Stimulated activated naive CD8-positive, alpha-beta T cell treated with anti-CD3 and anti-CD28 coated beads, Interleukin-15, Interleukin-2, amounts not matched to agents 100 U/mL and 50 U/mL, for 24 hours (primary cell): Measurements from ENCODE around the gene MINDY3.
"Not testable (repeated sequence)": the region's sequence is repeated elsewhere in the genome, so short reads cannot be mapped to it uniquely, and the experiment has no call there.

Experiments used
- ATAC-seq: fragments of 150-1000 bp; cut with Tn5 transposase; one replicate; pipeline ENCODE4 v1.10.0; 2021
- DNase-seq: peaks from one replicate; pipeline ENCODE4 v3.0.0; 2021

Gene MINDY3

DNA sequence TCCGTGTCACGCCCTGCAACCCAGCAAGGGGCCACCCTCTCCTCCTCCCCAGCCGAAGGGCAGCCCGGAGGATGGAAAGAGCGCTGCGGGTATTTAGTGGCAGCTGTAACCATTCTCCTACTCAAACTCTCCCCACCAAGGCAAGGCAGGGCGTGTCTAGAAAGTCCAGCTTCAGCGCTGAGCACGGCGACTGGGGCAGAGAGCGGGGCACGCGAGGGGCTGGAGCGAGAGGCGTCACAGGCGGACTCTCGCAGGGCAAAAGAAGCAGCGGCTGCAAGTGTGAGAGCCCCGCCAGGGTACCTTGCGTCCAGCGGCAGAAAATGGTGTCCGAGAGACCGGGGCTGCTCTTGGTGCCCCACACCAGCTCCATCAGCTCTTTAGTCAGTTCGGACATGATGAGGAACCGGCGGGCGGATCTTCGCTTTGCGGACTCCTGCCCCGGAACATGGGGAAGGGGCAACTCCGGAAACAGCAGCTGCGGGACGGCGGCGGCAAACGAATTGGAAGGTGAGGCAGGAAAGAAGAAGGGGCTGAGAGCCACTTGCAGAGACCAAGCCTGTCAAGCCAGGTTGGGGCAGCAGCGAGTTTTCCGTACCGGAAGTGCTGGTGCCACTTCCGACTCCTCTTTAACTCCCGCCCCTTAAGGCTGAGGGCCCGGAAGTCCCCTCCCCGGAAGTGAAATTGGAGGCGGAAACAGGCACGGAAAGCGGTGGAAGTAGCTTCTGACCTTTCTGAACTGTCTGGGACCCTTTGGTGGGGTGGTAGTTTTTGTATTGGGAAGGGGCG lies at the start of gene MINDY3:
TSS of gene MINDY3 (minus strand) at position 602 of the 786 bp plus-strand sequence. CDS start at position 394, 208 bp downstream.
- peak; percentile 84 for DNase-seq

DNA sequence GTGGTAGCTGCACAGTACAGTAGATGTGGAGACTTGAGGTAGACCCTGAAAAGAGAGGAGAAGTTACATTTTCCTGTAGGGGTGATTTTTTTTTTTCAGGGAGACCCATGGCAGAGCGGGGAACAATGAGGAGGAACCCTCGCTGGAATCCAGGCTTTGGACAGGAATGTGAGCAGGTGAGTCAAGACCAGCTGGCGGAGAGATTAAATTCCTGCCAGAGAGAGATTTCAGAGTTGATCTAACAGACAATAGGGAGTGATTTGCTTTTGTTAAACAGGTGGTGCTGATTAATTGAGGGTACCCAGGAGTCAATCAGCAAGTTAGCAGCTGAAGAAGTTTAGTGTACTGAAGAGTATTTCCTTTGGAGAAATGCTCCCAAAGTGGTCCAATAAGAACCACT lies 41.6 kb upstream of the MINDY3 start:
- DNase-seq, result no peak
- no peak for ATAC-seq

More for the DNA sequence above, at the start of gene MINDY3:
- peak; percentile 96 for ATAC-seq

DNA sequence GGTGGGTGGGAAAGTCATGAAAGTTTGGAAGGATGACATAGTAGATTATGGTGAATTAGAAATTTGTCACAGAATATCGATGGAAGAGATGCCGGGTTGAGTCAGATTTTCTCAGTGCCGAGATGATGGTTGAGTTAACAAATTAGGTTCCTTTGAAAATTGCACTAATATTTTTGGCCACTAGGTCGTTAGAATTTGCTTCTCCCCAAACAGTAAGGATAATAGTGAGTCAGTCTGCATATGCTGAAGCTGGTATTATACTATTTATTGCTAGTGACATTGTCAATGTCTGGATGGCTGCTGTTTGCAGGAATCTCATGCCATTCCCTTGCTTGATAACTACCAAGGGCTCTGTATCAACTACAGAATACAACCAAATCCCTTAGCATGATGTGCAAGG lies 37.7 kb upstream of the MINDY3 start:
- DNase-seq (no peak), ATAC-seq (no peak)

DNA sequence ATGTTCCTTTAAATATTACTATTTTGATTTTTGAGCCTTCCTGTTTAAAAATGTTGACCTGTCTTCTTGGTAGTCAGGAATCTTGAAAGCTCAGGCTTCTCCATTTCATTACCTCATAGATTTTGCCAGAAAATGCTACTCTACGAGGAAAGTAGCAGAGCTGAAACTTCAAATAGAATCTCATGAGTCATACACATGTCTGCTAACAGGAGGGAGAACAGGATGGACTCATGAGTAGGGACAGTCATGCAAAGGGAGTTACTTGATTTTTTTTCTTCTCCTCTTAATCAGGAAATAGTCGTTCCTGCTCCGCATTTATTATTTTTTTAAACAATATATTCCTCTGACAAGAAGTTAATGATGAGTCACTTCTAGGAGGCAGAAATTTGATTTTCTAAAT lies 37.0 kb upstream of the MINDY3 start:
- ATAC-seq (no peak), DNase-seq (no peak)

DNA sequence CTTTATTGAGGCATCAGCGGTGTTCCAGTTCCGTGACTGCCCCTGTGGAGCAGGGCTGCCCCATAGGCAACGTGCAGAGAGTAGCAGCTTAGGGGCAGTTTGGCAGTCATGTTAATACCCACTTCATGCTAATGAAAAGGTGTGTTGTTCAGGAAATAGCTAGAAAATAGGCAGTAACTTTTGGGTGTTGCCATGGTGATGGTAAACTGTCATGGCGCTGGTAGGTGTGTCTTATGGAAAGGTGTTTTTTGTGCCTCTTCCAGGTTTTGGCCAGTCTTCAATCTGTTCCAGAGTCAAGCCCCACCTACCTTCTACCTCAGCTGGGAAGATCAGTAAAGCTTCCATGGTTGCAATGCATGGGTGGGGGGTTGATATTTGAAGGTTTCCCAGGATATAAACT lies 36.3 kb upstream of the MINDY3 start:
- no peak for DNase-seq
- ATAC-seq, result no peak

DNA sequence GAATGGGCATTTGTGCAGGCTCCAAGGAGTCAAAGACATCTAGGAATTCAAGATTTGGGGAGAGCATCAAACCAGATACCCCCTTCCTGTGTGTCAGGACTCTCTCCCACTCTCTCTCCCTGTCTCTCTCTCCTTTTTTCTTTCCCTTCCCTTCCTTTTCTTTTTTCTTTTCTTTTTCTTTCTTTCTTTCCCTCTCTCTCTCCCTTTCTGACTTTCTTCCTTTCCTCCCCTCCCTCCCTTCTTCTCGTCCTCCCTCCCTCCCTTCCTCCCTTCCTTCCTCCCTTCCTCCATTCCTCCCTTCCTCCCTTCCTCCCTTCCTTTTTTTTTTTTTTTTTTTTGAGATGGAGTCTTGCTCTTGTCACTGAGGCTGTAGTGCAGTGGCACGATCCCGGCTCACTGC lies 24.1 kb upstream of the MINDY3 start:
- DNase-seq (no peak), ATAC-seq (no peak)

DNA sequence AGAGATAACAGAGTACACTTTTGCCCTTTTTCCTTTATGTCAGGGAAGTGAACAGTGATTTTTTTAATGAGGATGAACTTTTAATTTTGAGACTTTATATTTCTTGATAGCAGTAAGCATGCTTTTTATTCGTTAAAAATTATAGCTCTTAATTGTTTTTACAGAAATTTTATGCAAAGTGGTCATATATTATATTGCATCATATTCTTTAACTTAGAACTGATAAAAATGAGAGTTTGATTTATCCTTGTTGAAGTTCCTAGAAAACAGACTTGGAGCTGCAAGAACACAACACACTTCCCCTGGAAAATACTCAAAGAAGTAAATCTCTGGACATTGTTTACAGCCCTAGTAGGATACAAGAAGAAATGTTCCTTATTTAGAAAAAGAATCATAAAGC lies 21.2 kb upstream of the MINDY3 start:
- no peak for ATAC-seq
- DNase-seq, result no peak

DNA sequence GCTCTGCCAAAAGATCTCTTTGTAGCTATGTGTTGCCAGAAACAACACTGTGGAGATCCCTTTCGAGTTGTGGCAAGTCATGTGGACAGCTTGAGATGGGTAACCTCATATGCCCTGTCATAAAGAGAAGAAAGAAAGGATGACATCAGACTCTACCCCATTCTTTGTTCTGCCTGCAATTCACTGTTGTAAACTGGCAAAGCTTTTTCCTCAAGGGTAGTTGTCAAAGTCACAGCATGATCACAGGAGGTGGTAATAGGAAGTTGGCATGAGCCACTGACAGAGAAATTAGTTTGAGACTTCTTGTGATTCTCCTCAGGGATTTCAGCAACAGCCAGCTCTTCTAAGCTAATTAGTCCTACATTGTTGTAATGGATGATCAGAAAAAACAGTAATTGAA lies 19.4 kb upstream of the MINDY3 start:
- ATAC-seq, result no peak
- no peak for DNase-seq

DNA sequence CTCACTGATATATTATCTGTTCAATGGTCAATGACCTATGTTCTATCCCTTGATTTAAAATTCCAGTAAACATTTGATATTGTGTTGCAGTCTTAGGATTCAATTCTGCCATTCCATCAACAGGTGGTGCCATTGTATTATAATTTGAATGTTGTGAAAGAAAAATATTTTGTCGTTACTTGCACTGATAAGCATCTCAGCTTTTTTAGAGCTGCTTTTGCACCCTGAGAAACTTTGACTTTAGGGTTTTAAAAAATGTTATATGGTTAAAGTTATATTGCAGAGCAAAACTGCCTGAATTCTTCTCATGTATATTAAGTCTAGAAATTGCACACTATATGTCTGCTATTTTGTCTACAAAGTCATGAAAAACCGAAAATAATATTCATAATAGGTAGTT lies 18.8 kb upstream of the MINDY3 start:
- ATAC-seq (no peak), DNase-seq (no peak)

DNA sequence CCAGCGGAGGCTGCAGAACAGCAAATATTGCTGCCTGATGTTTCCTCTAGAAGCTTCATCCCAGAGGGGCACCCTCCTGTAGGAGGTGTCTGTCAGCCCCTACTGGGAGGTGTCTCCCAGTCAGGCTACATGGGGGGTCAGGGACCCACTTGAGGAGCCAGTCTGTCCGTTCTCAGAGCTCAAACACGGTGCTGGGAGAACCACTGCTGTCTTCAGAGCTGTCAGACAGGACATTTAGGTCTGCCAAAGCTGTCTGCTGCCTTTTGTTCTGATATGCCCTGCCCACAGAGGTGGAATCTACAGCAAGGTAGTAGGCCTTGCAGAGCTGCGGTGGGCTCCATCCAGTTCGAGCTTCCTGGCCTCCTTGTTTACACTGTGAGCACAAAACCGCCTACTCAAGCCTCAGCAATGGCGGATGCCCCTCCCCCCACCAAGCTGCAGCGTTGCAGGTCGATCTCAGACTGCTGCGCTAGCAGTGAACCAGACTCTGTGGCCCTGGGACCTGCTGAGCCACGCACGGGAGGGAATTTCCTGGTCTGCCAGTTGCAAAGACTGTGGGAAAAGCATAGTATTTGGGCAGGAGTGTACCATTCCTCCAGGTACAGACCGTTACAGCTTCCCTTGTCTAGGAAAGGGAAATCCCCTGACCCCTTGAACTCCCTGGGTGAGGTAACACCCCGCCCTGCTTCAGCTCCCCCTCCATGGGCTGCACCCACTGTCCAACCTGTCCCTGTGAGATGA lies 17.7 kb upstream of the MINDY3 start:
- DNase-seq (no peak), ATAC-seq (no peak)

DNA sequence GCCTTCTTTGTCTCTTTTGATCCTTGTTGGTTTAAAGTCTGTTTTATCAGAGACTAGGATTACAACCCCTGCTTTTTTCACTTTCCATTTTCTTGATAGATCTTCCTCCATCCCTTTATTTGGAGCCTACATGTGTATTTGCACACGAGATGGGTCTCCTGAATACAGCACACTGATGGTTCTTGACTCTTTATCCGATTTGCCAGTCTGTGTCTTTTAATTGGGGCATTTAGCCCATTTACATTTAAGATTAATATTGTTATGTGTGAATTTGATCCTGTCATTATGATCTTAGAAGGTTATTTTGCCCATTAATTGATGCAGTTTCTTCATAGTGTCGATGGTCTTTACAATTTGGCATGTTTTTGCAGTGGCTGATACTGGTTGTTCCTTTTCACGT lies 16.0 kb upstream of the MINDY3 start:
- ATAC-seq, DNase-seq: not testable (repeated sequence)

DNA sequence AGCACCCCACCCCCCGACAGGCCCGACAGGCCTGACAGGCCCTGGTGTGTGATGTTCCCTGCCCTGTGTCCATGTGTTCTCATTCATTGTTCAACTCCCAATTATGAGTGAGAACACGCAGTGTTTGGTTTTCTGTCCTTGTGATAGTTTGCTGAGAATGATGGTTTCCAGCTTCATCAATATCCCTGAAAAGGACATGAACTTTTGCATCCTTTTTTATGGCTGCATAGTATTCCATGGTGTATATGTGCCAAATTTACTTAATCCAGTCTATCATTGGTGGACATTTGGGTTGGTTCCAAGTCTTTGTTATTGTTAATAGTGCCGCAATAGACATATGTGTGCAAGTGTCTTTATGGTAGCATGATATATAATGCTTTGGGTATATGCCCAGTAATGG lies 12.3 kb upstream of the MINDY3 start:
- not testable (repeated sequence) for DNase-seq, ATAC-seq

DNA sequence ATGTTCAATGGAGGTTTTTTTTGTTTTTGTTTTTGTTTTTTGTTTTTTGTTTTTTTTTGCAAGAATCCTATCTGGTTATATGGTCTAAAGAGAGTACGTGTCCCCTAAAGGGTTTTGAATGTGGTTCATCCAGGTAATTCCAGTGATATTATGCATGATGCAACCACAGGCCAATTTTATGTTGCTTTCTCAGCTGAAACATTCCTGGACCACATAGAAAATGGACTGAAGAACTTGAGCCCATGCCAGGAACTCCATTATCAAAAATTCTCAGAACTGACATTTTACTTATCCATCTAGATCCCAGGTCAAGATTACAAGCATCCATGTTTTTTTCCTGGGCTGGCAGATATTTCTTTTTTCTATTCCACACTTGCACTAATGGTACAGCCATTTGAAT lies 11.5 kb upstream of the MINDY3 start:
- no peak for ATAC-seq
- no peak for DNase-seq

DNA sequence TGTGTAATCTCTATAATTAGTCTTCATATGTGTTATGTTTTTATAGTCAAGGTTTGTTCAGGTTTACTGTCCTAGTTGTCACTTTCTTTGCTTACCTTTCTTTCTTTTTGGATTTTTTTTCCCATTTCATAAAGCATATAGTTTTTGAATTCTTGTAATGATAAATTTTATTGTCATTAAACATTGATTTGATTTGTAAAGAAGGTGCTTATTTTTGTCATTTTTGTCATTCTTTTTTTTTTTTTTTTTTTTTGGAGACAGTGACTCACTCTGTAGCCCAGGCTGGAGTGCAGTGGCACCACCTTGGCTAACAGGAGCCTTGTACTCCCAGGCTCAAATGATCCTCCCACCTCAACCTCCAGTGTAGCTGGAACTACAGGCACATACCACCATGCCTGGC lies 9.6 kb upstream of the MINDY3 start:
- no peak for DNase-seq
- no peak for ATAC-seq

DNA sequence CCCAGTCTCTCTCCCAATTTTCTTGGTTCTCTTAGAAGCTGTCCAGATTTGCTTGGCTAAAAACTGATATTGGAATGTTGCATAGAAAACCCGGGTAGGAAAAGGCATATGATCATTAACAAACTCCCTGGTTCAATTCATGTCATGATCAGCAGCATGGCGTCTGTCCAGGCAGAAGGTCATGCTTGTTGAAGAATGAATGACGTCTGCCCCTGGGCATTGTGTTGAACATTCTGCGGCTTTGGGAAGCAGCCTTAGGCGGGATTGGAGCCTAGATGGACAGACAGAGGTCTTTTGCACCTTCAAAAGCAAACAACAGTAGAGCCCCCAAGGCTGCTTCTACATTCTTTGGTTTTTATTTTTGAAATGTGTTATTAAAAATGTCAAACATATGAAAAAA lies 7.7 kb upstream of the MINDY3 start:
- no peak for ATAC-seq
- no peak for DNase-seq

DNA sequence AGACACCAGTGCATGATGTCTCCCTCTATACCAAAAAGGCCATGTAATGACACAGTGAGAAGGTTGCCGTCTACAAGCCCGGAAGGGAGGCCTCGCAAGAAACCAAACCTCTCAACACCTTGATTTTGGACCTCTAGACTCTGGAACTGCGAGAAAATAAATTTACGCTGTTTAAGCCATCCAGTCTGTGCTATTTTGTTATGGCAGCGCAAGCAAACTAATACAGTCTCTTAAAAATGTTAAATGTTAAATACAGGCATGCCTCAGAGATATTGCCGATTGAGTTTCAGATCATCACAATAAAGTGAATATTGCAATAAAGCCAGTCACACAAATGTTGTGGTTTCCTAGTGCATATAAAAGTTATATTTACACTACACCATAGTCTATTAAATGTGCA lies 5.0 kb upstream of the MINDY3 start:
- DNase-seq, result no peak
- no peak for ATAC-seq

DNA sequence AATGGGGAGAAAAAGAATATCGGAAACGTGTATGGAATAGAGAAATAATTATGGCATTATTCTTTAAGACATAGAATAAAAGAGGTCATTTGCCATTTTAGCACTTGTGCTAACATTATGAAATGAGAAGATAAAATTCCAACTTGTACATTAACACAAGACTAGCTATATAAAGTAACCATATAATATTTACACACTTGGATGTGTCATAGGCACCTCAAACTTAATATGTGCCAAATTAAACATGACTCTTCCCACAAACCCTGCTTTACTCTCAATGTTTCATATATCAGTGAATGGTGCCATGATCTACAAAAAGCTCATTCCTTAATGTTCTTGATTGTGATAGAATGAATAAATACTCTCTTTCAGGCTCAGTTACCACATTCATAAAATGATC lies 4.1 kb upstream of the MINDY3 start:
- DNase-seq (no peak), ATAC-seq (no peak)

DNA sequence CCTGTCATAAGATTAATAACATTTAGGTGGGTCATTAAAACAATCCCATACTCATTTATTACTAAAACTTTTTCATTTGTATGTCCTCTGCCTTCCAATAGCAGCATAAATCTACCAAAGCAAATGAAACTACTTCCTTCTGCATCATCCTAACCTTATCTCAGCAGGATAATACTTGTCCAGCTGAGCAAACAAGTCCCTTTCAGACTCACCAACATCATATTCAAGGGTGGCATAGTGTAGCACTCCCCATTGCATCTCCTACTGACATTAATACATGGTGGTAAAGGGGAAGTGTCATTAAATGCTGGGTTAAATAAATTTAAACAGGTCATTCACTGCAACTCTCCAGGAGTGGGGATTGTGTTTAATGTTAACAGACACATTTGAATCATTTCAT lies 3.4 kb upstream of the MINDY3 start:
- DNase-seq (no peak), ATAC-seq (no peak)

DNA sequence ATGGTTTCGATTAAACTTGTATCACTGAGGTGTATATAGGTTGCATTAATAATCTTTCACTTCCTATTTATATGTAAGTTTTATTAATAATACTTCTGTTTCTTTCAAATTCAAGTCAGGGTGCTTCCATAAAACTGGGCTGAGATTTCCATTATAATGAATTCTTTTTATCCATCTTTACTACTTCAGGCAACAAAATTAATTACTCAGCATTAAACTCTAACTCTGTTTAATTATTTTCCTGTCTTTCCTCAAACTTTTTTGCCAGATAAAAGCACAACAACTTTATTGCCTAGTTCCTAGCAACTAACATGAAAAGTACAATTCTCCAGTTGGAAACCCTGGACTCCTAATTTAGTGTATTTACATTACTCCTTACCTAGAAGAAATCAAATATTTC lies 3.0 kb upstream of the MINDY3 start:
- DNase-seq, result no peak
- ATAC-seq, result no peak

DNA sequence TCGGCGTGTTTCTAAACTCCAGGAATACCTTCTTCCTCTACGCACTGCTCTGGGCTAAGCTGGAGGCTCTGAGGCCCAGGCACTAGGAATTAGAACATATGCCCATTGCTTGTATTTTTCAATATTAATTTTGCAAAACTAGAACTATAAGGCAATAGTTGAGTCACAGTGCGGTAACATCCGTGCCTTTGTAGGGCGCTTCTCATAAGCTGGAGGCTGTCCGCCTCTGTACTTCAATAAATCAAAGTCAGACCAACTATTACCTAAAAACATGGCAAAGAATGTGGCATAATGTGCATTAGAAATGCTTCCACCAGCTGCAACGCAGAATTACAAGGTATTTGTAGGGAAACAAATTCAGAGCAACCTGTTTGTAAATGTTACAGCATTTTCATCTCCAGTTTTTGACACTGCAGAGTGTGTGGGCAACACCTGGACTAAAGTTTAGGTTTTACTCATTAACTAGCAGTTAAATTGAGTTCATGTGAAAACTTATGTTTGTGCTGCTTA lies 440 bp upstream of the MINDY3 start:
- ATAC-seq (no peak), DNase-seq (no peak)

DNA sequence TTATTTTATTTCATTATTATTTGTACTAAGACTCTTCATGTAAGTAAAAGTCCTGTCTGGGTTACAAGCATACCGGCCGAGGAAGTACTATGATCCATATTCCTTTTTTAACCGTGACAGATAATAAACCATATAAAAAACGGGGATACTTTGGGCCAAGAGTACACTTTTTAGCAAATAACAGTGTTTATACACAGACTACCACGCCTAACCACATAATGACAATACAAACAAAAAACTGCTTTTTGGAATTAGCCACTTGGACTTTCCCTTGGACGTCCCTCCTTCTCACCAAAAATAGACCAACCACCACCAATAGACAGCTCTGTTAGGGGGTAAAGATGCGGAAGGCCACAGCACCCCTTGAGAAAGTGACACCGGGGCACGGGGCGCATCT lies 800 bp downstream of the MINDY3 start:
- DNase-seq (no peak), ATAC-seq (no peak)

DNA sequence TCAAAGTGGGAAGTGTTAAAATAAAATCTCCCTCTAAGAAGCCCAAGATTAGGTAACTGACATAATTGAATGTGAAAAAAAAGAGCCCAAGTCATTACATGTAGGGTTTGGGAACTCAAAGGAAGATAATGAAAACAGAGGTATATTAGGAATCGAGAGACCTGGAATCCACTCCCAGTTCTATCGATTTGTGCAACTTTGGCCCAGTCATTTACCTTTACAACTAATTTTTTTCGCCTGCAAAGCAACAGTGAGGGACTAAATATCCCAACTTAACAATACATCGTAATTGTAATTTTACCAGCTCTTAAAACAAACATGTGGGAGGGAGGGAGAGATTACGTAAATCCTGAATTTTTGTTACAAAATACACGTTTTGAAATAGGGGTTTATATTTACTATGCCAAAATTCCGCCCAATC lies 1.4 kb downstream of the MINDY3 start:
- ATAC-seq (no peak), DNase-seq (no peak)

DNA sequence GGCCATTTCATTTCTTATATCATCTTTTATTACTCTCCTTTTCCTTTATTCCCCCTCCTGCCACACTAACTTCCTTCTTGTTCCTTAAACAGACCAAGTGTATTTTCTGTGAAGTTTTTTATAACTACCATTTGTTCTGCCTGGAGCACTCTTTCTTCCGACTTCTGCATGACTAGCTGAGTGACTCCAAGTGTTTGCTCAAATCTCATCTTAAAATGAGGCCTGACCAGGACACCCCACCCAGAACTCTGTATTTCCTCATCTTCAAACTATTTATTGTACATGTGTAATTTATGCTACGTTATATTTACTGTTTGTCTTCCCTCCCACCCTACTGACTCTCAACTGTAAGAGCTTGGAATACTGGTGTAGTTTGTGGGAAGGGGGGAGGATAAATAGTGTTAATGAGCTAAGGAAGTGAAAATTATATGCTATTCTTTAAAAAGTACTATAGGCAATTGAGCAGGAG lies 3.2 kb downstream of the MINDY3 start:
- DNase-seq (no peak), ATAC-seq (no peak)
